ENCODE data around the gene CLEC16A.

CLEC16A gene

GRCh38 chr16:11057711-11058345 is 113.5 kb downstream of the CLEC16A start:
- Histone ChIP-seq H3K9me2 (replicated peaks; ENCODE audit: control insufficient read depth, low read length) (no peaks in the 10 kb centered on the region), H4K20me1 (ENCODE audit: control insufficient read depth, insufficient read depth, low read depth, low read length) (no peaks in the 10 kb centered on the region), H3F3A (ENCODE audit: control insufficient read depth, insufficient read depth) (no peaks in the 10 kb centered on the region), H3K27me3 (ENCODE audit: control insufficient read depth, low read length) (no peaks in the 10 kb centered on the region), H3K79me2 (ENCODE audit: control insufficient read depth, low read length) (no peaks in the 10 kb centered on the region), H3K36me3 (ENCODE audit: control insufficient read depth, low read length) (no peaks in the 10 kb centered on the region), H3K4me3 (ENCODE audit: low read length) (no peak overlapping the region), H3K9me3 (ENCODE audit: control insufficient read depth, insufficient read depth, low read length) (no peaks in the 10 kb centered on the region), H3K4me2 (ENCODE audit: low read length) (no peak overlapping the region), H3K4me1 (ENCODE audit: control insufficient read depth, low read length) (no peaks in the 10 kb centered on the region), H3K27ac (ENCODE audit: low read depth, low read length) (no peak overlapping the region)
- TF ChIP-seq EZH2phosphoT487 (IDR thresholded peaks at IDR 0.05; ENCODE audit: borderline replicate concordance, low read length), result no peak

GRCh38 chr16:11058832-11059231 is 114.5 kb downstream of the CLEC16A start:
- TF ChIP-seq CTCF (IDR thresholded peaks at IDR 0.05; ENCODE audit: low read depth, low read length, poor library complexity, severe bottlenecking) (no peak), EZH2phosphoT487 (IDR thresholded peaks at IDR 0.05; ENCODE audit: borderline replicate concordance, low read length) (no peak)
- H3K27me3 ChIP-seq (ENCODE audit: control insufficient read depth, low read length), result no peaks in the 10 kb centered on the region
- no peaks in the 10 kb centered on the region for H3K9me2 ChIP-seq (replicated peaks; ENCODE audit: control insufficient read depth, low read length)
- no peaks in the 10 kb centered on the region; the same call in 1 of the 2 replicates for H3K36me3 ChIP-seq (ENCODE audit: control insufficient read depth, low read length)
- no peaks in the 10 kb centered on the region for H3K4me1 ChIP-seq (ENCODE audit: control insufficient read depth, low read length)
- H3K9me3 ChIP-seq (ENCODE audit: control insufficient read depth, insufficient read depth, low read length), result no peaks in the 10 kb centered on the region
- no peaks in the 10 kb centered on the region for H3F3A ChIP-seq (ENCODE audit: control insufficient read depth, insufficient read depth)
- H4K20me1 ChIP-seq (ENCODE audit: control insufficient read depth, insufficient read depth, low read depth, low read length), result no peaks in the 10 kb centered on the region
- no peaks in the 10 kb centered on the region for H3K79me2 ChIP-seq (ENCODE audit: control insufficient read depth, low read length)
- no peak overlapping the region for H3K27ac ChIP-seq (ENCODE audit: low read depth, low read length)
- no peak overlapping the region for H3K4me3 ChIP-seq (ENCODE audit: low read length)
- no peak overlapping the region for H3K4me2 ChIP-seq (ENCODE audit: low read length)

GRCh38 chr16:11059588-11059987 is 115.2 kb downstream of the CLEC16A start:
- no peaks in the 10 kb centered on the region for H3K9me3 ChIP-seq (ENCODE audit: control insufficient read depth, insufficient read depth, low read length)
- no peaks in the 10 kb centered on the region for H3K4me1 ChIP-seq (ENCODE audit: control insufficient read depth, low read length)
- H3K9me2 ChIP-seq (replicated peaks; ENCODE audit: control insufficient read depth, low read length), result no peaks in the 10 kb centered on the region
- no peaks in the 10 kb centered on the region for H3K27me3 ChIP-seq (ENCODE audit: control insufficient read depth, low read length)
- no peak overlapping the region for H3K4me3 ChIP-seq (ENCODE audit: low read length)
- no peak overlapping the region for H3K27ac ChIP-seq (ENCODE audit: low read depth, low read length)
- TF ChIP-seq EZH2phosphoT487 (IDR thresholded peaks at IDR 0.05; ENCODE audit: borderline replicate concordance, low read length), result no peak
- no peak for TF ChIP-seq CTCF (IDR thresholded peaks at IDR 0.05; ENCODE audit: low read depth, low read length, poor library complexity, severe bottlenecking)
- H3K4me2 ChIP-seq (ENCODE audit: low read length), result no peak overlapping the region
- H3K36me3 ChIP-seq (ENCODE audit: control insufficient read depth, low read length), result no peaks in the 10 kb centered on the region; the same call in 1 of the 2 replicates
- no peaks in the 10 kb centered on the region for H3F3A ChIP-seq (ENCODE audit: control insufficient read depth, insufficient read depth)
- no peaks in the 10 kb centered on the region for H4K20me1 ChIP-seq (ENCODE audit: control insufficient read depth, insufficient read depth, low read depth, low read length)
- H3K79me2 ChIP-seq (ENCODE audit: control insufficient read depth, low read length), result no peaks in the 10 kb centered on the region

- no peaks in the 10 kb centered on the region for H3K79me2 ChIP-seq (ENCODE audit: control insufficient read depth, low read length)
- H3K27ac ChIP-seq (ENCODE audit: low read depth, low read length), result no peak overlapping the region
- H3K9me2 ChIP-seq (replicated peaks; ENCODE audit: control insufficient read depth, low read length), result no peaks in the 10 kb centered on the region
- no peak overlapping the region for H3K4me3 ChIP-seq (ENCODE audit: low read length)
- no peaks in the 10 kb centered on the region for H3K9me3 ChIP-seq (ENCODE audit: control insufficient read depth, insufficient read depth, low read length)
- H3K4me2 ChIP-seq (ENCODE audit: low read length), result no peak overlapping the region
- TF ChIP-seq EZH2phosphoT487 (IDR thresholded peaks at IDR 0.05; ENCODE audit: borderline replicate concordance, low read length) (no peak), CTCF (IDR thresholded peaks at IDR 0.05; ENCODE audit: low read depth, low read length, poor library complexity, severe bottlenecking) (no peak)
- H3F3A ChIP-seq (ENCODE audit: control insufficient read depth, insufficient read depth), result no peaks in the 10 kb centered on the region
- H3K4me1 ChIP-seq (ENCODE audit: control insufficient read depth, low read length), result no peaks in the 10 kb centered on the region
- no peaks in the 10 kb centered on the region for H4K20me1 ChIP-seq (ENCODE audit: control insufficient read depth, insufficient read depth, low read depth, low read length)
- H3K27me3 ChIP-seq (ENCODE audit: control insufficient read depth, low read length), result no peaks in the 10 kb centered on the region
- H3K36me3 ChIP-seq (ENCODE audit: control insufficient read depth, low read length), result peaks cover 3% of the 10 kb centered on the region
These were observed 116.0 kb downstream of the CLEC16A start for GRCh38 chr16:11060364-11060763.
